Chondrocyte (in vitro differentiated cells): ENCODE data around the gene GMPPA. TPM values are rescaled to one million over a fixed set of nuclear protein-coding genes. Genes with fewer than 3 reads are reported as not detected.

Experiments used
- DNase-seq: peaks from one replicate; pipeline ENCODE4 v3.0.0; 2021; ENCODE audit warnings: mixed read lengths, low spot score
- H3K27ac Mint-ChIP-seq: one replicate; pipeline ENCODE4 v1.8.0; 2021; ENCODE audit warnings: mild to moderate bottlenecking, moderate library complexity, mixed read lengths; ENCODE audit not compliant: unreplicated experiment
- H3K27me3 Mint-ChIP-seq: 2 replicates; pipeline ENCODE4 v1.8.0; 2021; ENCODE audit warnings: low read depth, mixed read lengths
- H3K36me3 Mint-ChIP-seq: 2 replicates; pipeline ENCODE4 v1.8.0; 2021; ENCODE audit warnings: low read depth, mixed read lengths
- H3K4me1 Mint-ChIP-seq: 2 replicates; pipeline ENCODE4 v1.8.0; 2021; ENCODE audit warnings: low read depth, mild to moderate bottlenecking, mixed read lengths
- H3K4me3 Mint-ChIP-seq: one replicate; pipeline ENCODE4 v1.8.0; 2021; ENCODE audit warnings: mild to moderate bottlenecking, moderate library complexity, mixed read lengths; ENCODE audit not compliant: unreplicated experiment
- H3K9me3 Mint-ChIP-seq: 2 replicates; pipeline ENCODE4 v1.8.0; 2021; ENCODE audit warnings: low read depth, mixed read lengths
- total RNA-seq: library from RNA; stranded (reverse); gene quantifications from 3 replicates; pipeline ENCODE4 v1.2.1, GENCODE V29; 2021
- TF ChIP-seq, protein P1 (sequence below): fragments of 200-600 bp; sonication (generic); IDR thresholded peaks from 2 replicates; pipeline ENCODE4 v1.5.0; 2021; ENCODE audit warnings: antibody characterized with exemption, mild to moderate bottlenecking, moderate library complexity

GMPPA gene
- total RNA-seq, 1 donor from 2014 or later: 60.9 TPM

DNA sequence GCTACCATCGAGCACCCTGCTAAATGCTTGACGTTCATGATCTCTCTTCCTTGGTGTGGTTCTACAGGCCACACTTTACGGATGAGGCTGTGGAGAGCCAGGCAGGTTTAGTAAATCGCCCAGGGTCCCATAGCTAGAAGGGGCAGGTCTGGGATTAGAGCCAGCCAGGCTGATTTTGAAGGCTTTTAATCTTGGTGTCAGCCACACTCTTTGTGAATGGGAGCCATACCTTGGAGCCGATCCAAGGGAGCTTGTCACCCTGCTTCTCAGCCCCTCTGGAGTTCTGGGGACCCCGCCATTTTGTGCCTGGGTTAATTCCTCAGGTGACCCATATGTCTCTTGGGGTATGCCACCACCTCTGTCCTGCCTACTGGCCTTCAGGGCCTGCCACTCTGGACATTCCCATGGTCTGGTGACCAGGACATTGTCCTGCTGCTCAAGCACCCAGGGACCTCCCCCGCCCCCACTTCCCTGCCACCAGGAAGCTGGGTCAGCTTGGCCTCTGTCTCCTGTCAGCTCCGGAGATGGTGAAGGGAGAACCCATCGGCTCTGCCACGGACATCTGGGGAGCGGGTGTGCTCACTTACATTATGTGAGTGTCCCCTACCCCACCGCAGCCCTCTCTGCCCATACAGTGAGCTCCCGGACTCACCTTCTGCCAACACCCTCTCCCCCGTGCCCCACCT lies 7.3 kb upstream of the GMPPA start:
- TF ChIP-seq, protein P1, sequence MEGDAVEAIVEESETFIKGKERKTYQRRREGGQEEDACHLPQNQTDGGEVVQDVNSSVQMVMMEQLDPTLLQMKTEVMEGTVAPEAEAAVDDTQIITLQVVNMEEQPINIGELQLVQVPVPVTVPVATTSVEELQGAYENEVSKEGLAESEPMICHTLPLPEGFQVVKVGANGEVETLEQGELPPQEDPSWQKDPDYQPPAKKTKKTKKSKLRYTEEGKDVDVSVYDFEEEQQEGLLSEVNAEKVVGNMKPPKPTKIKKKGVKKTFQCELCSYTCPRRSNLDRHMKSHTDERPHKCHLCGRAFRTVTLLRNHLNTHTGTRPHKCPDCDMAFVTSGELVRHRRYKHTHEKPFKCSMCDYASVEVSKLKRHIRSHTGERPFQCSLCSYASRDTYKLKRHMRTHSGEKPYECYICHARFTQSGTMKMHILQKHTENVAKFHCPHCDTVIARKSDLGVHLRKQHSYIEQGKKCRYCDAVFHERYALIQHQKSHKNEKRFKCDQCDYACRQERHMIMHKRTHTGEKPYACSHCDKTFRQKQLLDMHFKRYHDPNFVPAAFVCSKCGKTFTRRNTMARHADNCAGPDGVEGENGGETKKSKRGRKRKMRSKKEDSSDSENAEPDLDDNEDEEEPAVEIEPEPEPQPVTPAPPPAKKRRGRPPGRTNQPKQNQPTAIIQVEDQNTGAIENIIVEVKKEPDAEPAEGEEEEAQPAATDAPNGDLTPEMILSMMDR: no peak
- Mint-ChIP-seq H3K27ac (no peak overlapping the region), H3K4me3 (no peak overlapping the region), H3K36me3 (peaks cover 10% of the 10 kb centered on the region), H3K4me1 (peaks cover 16% of the 10 kb centered on the region), H3K27me3 (no peaks in the 10 kb centered on the region), H3K9me3 (no peaks in the 10 kb centered on the region)
- no peak for DNase-seq

DNA sequence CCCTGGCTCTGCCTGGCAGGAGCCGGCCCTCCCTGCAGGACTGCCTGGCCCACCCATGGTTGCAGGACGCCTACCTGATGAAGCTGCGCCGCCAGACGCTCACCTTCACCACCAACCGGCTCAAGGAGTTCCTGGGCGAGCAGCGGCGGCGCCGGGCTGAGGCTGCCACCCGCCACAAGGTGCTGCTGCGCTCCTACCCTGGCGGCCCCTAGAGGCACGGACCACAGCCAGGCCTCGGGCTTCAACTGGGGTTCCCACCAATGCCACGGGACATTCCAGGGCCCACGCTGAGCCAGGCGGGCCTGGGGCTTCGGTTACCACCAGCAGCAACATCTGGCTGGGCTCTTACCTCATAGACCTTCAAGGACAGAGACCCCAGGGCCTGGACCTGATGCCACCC lies 6.1 kb upstream of the GMPPA start:
- no peak for DNase-seq
- H3K4me3 Mint-ChIP-seq: no peak overlapping the region
- TF ChIP-seq, protein P1: no peak
- H3K27ac Mint-ChIP-seq: peak overlapping the region; percentile 45
- H3K27me3 Mint-ChIP-seq: no peaks in the 10 kb centered on the region
- H3K36me3 Mint-ChIP-seq: peaks cover 10% of the 10 kb centered on the region
- no peaks in the 10 kb centered on the region for H3K9me3 Mint-ChIP-seq
- peaks cover 21% of the 10 kb centered on the region for H3K4me1 Mint-ChIP-seq

DNA sequence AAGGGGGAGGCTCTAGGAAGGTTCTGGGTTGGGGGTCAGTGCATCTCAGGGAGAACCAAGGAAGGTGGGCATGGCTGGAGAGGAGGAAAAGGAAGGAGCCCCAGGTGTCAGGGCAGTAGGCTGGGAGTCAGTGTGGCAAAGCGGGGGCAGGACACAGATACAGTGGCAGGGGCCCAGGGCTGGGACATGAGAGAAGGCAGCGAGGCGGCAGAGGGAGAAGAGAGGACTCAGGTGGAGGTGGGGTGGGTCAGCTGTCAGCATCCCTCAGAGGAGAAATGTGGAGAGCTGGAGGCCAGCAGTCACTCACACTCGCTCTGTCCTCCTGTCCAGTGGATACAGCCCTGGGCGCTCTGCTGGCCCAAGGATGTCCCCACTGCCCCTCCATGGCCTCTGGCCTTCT lies 5.6 kb upstream of the GMPPA start:
- Mint-ChIP-seq H3K4me3 (no peak overlapping the region), H3K27ac (no peak overlapping the region), H3K4me1 (peaks cover 26% of the 10 kb centered on the region), H3K9me3 (no peaks in the 10 kb centered on the region), H3K36me3 (peaks cover 10% of the 10 kb centered on the region), H3K27me3 (no peaks in the 10 kb centered on the region)
- no peak for DNase-seq
- TF ChIP-seq, protein P1: no peak

DNA sequence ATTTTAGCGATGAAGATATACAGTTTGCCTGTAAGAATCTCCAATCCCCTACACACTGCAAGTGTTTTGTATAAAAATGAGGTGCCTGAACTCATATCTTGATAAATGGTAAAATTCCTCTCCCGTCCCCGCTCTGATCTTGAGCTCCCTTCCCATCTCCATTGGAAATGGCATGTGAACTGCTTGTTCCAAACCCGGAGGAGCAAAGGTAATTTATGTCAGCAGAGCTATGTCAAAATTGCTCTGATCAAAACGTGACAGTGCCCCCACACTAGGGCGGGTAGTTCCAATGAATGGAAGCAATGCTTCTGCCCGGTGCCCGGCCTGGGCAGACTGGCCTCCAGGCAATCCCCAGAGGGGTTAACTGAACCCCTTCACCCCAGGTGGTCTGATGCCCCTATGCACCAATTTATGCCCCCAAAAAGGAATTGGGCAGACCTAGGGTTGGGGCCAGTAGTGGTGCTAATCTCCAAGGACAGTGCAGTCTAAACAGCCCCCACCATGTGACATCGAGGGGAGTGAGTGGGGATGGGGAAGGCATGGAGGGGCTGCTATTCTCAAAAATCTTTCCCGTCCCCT lies 3.6 kb upstream of the GMPPA start:
- TF ChIP-seq, protein P1: peak; percentile 84
- H3K9me3 Mint-ChIP-seq: no peaks in the 10 kb centered on the region
- DNase-seq: no peak
- H3K27me3 Mint-ChIP-seq: no peaks in the 10 kb centered on the region
- H3K4me1 Mint-ChIP-seq: peaks cover 42% of the 10 kb centered on the region
- H3K36me3 Mint-ChIP-seq: peaks cover 10% of the 10 kb centered on the region
- H3K27ac Mint-ChIP-seq: no peak overlapping the region
- no peak overlapping the region for H3K4me3 Mint-ChIP-seq

DNA sequence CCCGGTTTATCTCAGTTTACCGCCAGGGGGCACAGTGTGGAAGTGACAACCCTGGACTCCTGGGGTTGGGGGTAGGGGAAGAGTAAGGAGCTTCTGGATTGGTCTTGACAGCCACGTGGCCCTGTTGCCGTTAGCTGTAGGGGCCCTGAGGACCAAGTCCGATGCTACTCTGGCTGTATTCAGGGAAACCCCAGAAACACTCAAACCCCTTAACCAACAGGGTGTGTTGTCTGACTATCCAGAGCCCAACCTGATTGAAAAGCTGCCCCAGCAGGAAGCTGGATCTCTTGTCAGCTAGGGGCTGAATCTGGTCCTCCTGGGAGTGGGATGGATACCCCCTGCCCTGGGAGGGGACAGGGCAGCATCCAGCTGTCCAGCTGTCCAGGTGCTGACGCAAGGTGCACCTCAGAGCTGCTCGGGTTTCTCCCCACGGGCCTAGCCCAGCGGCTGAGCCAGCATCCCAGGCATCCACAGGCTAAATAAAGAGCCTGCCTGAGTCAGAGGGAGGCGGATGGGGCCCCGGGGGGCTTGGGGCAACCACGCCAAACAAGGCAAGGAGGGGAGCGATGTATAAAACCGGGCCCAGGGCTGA lies 3.1 kb upstream of the GMPPA start:
- TF ChIP-seq, protein P1: peak; percentile 53
- DNase-seq: no peak
- no peaks in the 10 kb centered on the region for H3K9me3 Mint-ChIP-seq
- no peaks in the 10 kb centered on the region for H3K27me3 Mint-ChIP-seq
- H3K4me1 Mint-ChIP-seq: peaks cover 48% of the 10 kb centered on the region
- H3K27ac Mint-ChIP-seq: no peak overlapping the region
- no peak overlapping the region for H3K4me3 Mint-ChIP-seq
- peaks cover 8% of the 10 kb centered on the region for H3K36me3 Mint-ChIP-seq
